ENCODE results near the gene NOC2L. TPM values are rescaled to one million over a fixed set of nuclear protein-coding genes. Genes with fewer than 3 reads are reported as not detected.

Gene NOC2L
- total and polyA plus RNA-seq, 9 of the 15 experiments (the other 6 are each of a cell fraction or from before 2014, with no cell fraction given), result 4.0 to 410 (median 200) TPM

GRCh38 chr1:998995-999724, 40.1 kb upstream of the NOC2L start (continued):
- peak; percentile 78; the same call in 1 of the 2 replicates for TF ChIP-seq ZNF609 (CRISPR knock-in tag; IDR thresholded peaks at IDR 0.05; ENCODE audit: borderline replicate concordance)
- no peak; the same call in 1 of the 2 replicates for TF ChIP-seq ZNF12 (CRISPR knock-in tag; IDR thresholded peaks at IDR 0.05)
- TF ChIP-seq HDGF (IDR thresholded peaks at IDR 0.05), result no peak
- no peak for TF ChIP-seq CEBPG (CRISPR knock-in tag; IDR thresholded peaks at IDR 0.05)
- TF ChIP-seq CEBPG (tag; conservative IDR thresholded peaks at IDR 0.05 in 1 of 2, IDR thresholded peaks at IDR 0.05 in 1 of 2), result no peak
- TF ChIP-seq TEAD2 (tag; IDR thresholded peaks at IDR 0.05), result no peak
- TF ChIP-seq ZBTB1 (CRISPR knock-in tag; IDR thresholded peaks at IDR 0.05; ENCODE audit: borderline replicate concordance, low read depth), result 0 out of 2 replicates have a peak, but pooled peaks have one; percentile 28
- peak; percentile 79 to 95 for TF ChIP-seq E2F6 (IDR thresholded peaks at IDR 0.05; ENCODE audit: borderline replicate concordance in 1 of 2, extremely low read depth in 1 of 2, insufficient read depth in 1 of 2, insufficient read length in 1 of 2, low read depth in 1 of 2, low read length in 1 of 2, poor library complexity in 1 of 2, severe bottlenecking in 1 of 2)
- 0 out of 2 replicates have a peak, but pooled peaks have one; percentile 14 for TF ChIP-seq ZBTB40 (IDR thresholded peaks at IDR 0.05)
- TF ChIP-seq ZBTB40 (CRISPR knock-in tag; IDR thresholded peaks at IDR 0.05), result no peak
- TF ChIP-seq HMGN3 (IDR thresholded peaks at IDR 0.05; ENCODE audit: borderline replicate concordance, extremely low read depth, insufficient read length, low read depth, low read length), result peak; percentile 31
